GM23338 (cell line): ENCODE results near the gene RPS6KA4. TPM values are rescaled to one million over a fixed set of nuclear protein-coding genes. Genes with fewer than 3 reads are reported as not detected.

ENCODE experiments used
- ATAC-seq: fragments of 200-7000 bp; cut with Tn5 transposase; 3 replicates; pipeline ENCODE4 v1.9.1; 2020
- DNase-seq: peaks from one replicate; pipeline ENCODE4 v3.0.0-alpha.2; 2015; ENCODE audit warnings: low spot score
- H2AFZ ChIP-seq: fragments of 200-600 bp; sonication (generic); 2 replicates; pipeline ENCODE4 v1.8.0; 2016; ENCODE audit warnings: antibody characterized with exemption, mild to moderate bottlenecking, moderate library complexity
- H3F3A ChIP-seq: fragments of 200-600 bp; sonication (generic); replicated peaks from 2 replicates; pipeline ENCODE4 v1.8.0; 2017; ENCODE audit warnings: antibody characterized with exemption, mixed run types, low read depth
- H3K27ac ChIP-seq: fragments of 200-600 bp; sonication (generic); 2 replicates; pipeline ENCODE4 v1.6.1; 2016; ENCODE audit warnings: low read depth
- H3K27me3 ChIP-seq: fragments of 200-600 bp; sonication (generic); 2 replicates; pipeline ENCODE4 v1.8.0; 2016; ENCODE audit warnings: mild to moderate bottlenecking, mixed run types, moderate library complexity; ENCODE audit not compliant: insufficient read depth
- H3K36me3 ChIP-seq: fragments of 200-600 bp; sonication (generic); 2 replicates; pipeline ENCODE4 v1.8.0; 2016; ENCODE audit warnings: mild to moderate bottlenecking; ENCODE audit not compliant: insufficient read depth
- H3K4me1 ChIP-seq: fragments of 200-600 bp; sonication (generic); 2 replicates; pipeline ENCODE4 v1.8.0; 2016; ENCODE audit warnings: mild to moderate bottlenecking, moderate library complexity; ENCODE audit not compliant: insufficient read depth
- H3K4me2 ChIP-seq: fragments of 200-600 bp; sonication (generic); 2 replicates; pipeline ENCODE4 v1.7.1; 2017; ENCODE audit warnings: mixed run types
- H3K4me3 ChIP-seq: fragments of 200-600 bp; sonication (generic); 2 replicates; pipeline ENCODE4 v1.6.1; 2016; ENCODE audit warnings: mixed run types
- H3K79me2 ChIP-seq: fragments of 200-600 bp; sonication (generic); replicated peaks from 2 replicates; pipeline ENCODE4 v1.8.0; 2017; ENCODE audit warnings: mild to moderate bottlenecking; ENCODE audit not compliant: insufficient read depth
- H3K9me2 ChIP-seq: fragments of 200-600 bp; sonication (generic); 2 replicates; pipeline ENCODE4 v1.8.0; 2017; ENCODE audit not compliant: insufficient read depth
- H4K20me1 ChIP-seq: fragments of 200-600 bp; sonication (generic); replicated peaks from 2 replicates; pipeline ENCODE4 v1.8.0; 2017; ENCODE audit warnings: mild to moderate bottlenecking; ENCODE audit not compliant: insufficient read depth
- H3K27ac Mint-ChIP-seq: 2 replicates; pipeline ENCODE4 v1.8.0; 2020; ENCODE audit warnings: inconsistent platforms, mild to moderate bottlenecking, moderate library complexity, mixed read lengths
- H3K27me3 Mint-ChIP-seq: 3 replicates; pipeline ENCODE4 v1.8.0; 2022; ENCODE audit warnings: low read depth, mild to moderate bottlenecking, moderate library complexity, mixed read lengths, inconsistent platforms; ENCODE audit not compliant: insufficient read depth, poor library complexity
- H3K36me3 Mint-ChIP-seq: 3 replicates; pipeline ENCODE4 v1.8.0; 2021; ENCODE audit warnings: low read depth, mild to moderate bottlenecking, inconsistent platforms, moderate library complexity, mixed read lengths
- H3K4me1 Mint-ChIP-seq: 3 replicates; pipeline ENCODE4 v1.8.0; 2020; ENCODE audit warnings: mild to moderate bottlenecking, inconsistent platforms, mixed read lengths
- H3K4me3 Mint-ChIP-seq: 3 replicates; pipeline ENCODE4 v1.8.0; 2021; ENCODE audit warnings: moderate library complexity, mild to moderate bottlenecking, inconsistent platforms, mixed read lengths
- H3K9me3 Mint-ChIP-seq: 3 replicates; pipeline ENCODE4 v1.8.0; 2020; ENCODE audit warnings: moderate library complexity, mild to moderate bottlenecking, inconsistent platforms, mixed read lengths
- CREB1 ChIP-seq: fragments of 250-450 bp; sonication (Bioruptor Pico); IDR thresholded peaks from 2 replicates; pipeline ENCODE4 v1.5.0; 2020; ENCODE audit warnings: low read depth, mild to moderate bottlenecking, moderate library complexity
- STAT1 ChIP-seq: IDR thresholded peaks from one replicate; pipeline ENCODE4 v1.6.1; 2016; ENCODE audit warnings: antibody characterized with exemption; ENCODE audit not compliant: unreplicated experiment
- polyA plus RNA-seq: library from polyadenylated mRNA; unstranded; fragments of >200 nt; fragmentation: Nextera tagmentation; extraction: Ambion mirVana; gene quantifications from 2 replicates; pipeline ENCODE4 v1.2.1, GENCODE V29; 2016
- total RNA-seq: library from RNA; depleted of rRNA; stranded (reverse); fragments of >200 nt; shearing (Covaris generic); gene quantifications from 2 replicates; pipeline ENCODE4 v1.2.3, GENCODE V29; 2014
- TF ChIP-seq, protein P1 (sequence below): IDR thresholded peaks from 2 replicates; pipeline ENCODE4 v1.6.1; 2016; ENCODE audit warnings: antibody characterized with exemption
- TF ChIP-seq, protein P2 (sequence below): fragments of 250-450 bp; sonication (Bioruptor Pico); IDR thresholded peaks from 2 replicates; pipeline ENCODE4 v1.5.0; 2020; ENCODE audit warnings: mild to moderate bottlenecking, moderate library complexity

Gene RPS6KA4
- total and polyA plus RNA-seq, 2 experiments from 2014 or later = 3.5 to 19.9 TPM

DNA sequence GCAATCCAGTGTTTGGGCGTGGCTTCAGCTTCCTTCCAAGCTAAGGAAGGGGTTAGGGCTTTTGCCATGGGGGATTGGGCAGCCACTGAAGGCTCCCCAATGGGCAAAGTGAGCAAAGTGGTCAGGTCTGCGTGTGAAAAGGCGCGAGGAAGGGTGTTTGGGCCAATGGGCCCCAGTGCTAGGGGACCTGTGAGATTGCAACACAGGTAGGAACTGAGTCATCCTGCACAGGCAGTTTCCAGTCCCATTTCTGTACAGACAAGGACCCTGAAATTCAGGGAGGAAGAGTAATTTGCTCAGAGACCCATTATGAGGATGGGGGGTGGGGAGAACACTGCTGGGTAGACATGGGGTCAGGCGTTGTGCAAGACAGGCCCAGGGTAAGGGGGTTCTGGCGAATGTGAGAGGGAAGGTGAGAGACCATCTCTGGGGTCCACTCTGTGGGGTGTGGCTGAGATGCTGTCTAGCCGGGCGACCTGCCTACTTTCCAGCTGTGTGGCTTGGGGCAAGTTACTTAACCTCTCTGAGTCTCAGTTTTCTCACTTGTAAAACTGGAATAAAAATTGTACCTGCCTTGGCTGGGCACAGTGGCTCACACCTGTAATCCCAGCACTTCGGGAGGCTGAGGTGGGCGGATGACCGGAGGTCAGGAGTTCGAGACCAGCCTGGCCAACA is 11.6 kb upstream of the RPS6KA4 start (continued):
- TF ChIP-seq, protein P1, sequence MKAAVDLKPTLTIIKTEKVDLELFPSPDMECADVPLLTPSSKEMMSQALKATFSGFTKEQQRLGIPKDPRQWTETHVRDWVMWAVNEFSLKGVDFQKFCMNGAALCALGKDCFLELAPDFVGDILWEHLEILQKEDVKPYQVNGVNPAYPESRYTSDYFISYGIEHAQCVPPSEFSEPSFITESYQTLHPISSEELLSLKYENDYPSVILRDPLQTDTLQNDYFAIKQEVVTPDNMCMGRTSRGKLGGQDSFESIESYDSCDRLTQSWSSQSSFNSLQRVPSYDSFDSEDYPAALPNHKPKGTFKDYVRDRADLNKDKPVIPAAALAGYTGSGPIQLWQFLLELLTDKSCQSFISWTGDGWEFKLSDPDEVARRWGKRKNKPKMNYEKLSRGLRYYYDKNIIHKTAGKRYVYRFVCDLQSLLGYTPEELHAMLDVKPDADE = no peak
- no peak for TF ChIP-seq STAT1
- no peak for TF ChIP-seq CREB1 (CRISPR knock-in tag)

DNA sequence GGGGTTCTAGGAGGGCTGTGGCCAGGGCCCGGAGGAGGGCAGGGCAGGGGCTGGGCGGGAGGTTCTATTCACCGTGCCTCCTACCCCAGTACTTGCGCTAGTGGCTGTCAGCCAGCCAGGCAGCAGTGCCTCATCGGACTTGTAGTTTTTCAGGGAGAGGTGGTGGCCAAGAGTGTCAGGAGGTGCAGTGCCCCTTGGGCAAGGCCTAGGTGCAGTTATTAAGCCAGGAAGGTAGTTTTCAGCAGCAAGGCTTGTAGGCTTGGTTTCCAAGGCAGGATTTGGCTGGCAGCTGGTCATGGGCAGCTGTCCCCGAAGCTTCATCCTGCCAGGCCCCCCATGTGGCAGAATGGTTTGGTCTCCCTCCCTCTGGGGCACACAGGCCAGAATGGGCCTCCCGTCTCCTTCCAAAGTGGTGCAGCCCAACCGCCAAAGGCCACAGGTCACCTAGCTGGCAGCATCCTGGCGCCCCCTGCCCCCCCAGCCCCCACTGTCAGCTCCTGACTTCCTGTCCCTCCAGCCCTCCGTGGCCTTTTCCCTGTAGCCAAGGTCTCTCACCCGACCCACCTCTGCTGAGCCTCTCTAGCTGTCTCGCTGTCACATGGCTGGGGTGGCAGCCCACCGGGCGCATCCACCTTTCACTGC is 10.5 kb upstream of the RPS6KA4 start:
- no peak overlapping the region for H3K27ac ChIP-seq
- H3K9me3 Mint-ChIP-seq = no peaks in the 10 kb centered on the region
- no peaks in the 10 kb centered on the region for H4K20me1 ChIP-seq
- no peak overlapping the region for H3K4me3 Mint-ChIP-seq
- H3K27me3 Mint-ChIP-seq = peaks cover 22% of the 10 kb centered on the region
- H3K4me1 ChIP-seq = no peaks in the 10 kb centered on the region; the same call in 1 of the 2 replicates
- H3F3A ChIP-seq = no peaks in the 10 kb centered on the region
- peak; percentile 62 for DNase-seq
- ATAC-seq = peak; percentile 20
- peaks cover 2% of the 10 kb centered on the region; the same call in 2 of the 3 replicates for H3K4me1 Mint-ChIP-seq
- H3K27ac Mint-ChIP-seq = no peak overlapping the region
- no peak overlapping the region for H2AFZ ChIP-seq
- no peak overlapping the region for H3K4me3 ChIP-seq
- TF ChIP-seq, protein P1 = no peak
- TF ChIP-seq, protein P2, sequence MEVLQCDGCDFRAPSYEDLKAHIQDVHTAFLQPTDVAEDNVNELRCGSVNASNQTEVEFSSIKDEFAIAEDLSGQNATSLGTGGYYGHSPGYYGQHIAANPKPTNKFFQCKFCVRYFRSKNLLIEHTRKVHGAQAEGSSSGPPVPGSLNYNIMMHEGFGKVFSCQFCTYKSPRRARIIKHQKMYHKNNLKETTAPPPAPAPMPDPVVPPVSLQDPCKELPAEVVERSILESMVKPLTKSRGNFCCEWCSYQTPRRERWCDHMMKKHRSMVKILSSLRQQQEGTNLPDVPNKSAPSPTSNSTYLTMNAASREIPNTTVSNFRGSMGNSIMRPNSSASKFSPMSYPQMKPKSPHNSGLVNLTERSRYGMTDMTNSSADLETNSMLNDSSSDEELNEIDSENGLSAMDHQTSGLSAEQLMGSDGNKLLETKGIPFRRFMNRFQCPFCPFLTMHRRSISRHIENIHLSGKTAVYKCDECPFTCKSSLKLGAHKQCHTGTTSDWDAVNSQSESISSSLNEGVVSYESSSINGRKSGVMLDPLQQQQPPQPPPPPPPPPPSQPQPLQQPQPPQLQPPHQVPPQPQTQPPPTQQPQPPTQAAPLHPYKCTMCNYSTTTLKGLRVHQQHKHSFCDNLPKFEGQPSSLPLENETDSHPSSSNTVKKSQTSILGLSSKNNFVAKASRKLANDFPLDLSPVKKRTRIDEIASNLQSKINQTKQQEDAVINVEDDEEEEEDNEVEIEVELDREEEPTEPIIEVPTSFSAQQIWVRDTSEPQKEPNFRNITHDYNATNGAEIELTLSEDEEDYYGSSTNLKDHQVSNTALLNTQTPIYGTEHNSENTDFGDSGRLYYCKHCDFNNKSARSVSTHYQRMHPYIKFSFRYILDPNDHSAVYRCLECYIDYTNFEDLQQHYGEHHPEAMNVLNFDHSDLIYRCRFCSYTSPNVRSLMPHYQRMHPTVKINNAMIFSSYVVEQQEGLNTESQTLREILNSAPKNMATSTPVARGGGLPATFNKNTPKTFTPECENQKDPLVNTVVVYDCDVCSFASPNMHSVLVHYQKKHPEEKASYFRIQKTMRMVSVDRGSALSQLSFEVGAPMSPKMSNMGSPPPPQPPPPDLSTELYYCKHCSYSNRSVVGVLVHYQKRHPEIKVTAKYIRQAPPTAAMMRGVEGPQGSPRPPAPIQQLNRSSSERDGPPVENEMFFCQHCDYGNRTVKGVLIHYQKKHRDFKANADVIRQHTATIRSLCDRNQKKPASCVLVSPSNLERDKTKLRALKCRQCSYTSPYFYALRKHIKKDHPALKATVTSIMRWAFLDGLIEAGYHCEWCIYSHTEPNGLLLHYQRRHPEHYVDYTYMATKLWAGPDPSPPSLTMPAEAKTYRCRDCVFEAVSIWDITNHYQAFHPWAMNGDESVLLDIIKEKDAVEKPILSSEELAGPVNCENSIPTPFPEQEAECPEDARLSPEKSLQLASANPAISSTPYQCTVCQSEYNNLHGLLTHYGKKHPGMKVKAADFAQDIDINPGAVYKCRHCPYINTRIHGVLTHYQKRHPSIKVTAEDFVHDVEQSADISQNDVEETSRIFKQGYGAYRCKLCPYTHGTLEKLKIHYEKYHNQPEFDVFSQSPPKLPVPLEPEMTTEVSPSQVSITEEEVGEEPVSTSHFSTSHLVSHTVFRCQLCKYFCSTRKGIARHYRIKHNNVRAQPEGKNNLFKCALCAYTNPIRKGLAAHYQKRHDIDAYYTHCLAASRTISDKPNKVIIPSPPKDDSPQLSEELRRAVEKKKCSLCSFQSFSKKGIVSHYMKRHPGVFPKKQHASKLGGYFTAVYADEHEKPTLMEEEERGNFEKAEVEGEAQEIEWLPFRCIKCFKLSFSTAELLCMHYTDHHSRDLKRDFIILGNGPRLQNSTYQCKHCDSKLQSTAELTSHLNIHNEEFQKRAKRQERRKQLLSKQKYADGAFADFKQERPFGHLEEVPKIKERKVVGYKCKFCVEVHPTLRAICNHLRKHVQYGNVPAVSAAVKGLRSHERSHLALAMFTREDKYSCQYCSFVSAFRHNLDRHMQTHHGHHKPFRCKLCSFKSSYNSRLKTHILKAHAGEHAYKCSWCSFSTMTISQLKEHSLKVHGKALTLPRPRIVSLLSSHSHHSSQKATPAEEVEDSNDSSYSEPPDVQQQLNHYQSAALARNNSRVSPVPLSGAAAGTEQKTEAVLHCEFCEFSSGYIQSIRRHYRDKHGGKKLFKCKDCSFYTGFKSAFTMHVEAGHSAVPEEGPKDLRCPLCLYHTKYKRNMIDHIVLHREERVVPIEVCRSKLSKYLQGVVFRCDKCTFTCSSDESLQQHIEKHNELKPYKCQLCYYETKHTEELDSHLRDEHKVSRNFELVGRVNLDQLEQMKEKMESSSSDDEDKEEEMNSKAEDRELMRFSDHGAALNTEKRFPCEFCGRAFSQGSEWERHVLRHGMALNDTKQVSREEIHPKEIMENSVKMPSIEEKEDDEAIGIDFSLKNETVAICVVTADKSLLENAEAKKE (CRISPR knock-in tag) = no peak
- H3K27me3 ChIP-seq = no peaks in the 10 kb centered on the region
- no peaks in the 10 kb centered on the region for H3K79me2 ChIP-seq
- no peaks in the 10 kb centered on the region for H3K9me2 ChIP-seq
- H3K4me2 ChIP-seq = no peak overlapping the region
- H3K36me3 Mint-ChIP-seq = no peaks in the 10 kb centered on the region; the same call in 2 of the 3 replicates
- H3K36me3 ChIP-seq = no peaks in the 10 kb centered on the region
